GM23338 (cell line): ENCODE results near the gene THYN1. TPM values are rescaled to one million over a fixed set of nuclear protein-coding genes. Genes with fewer than 3 reads are reported as not detected.

ENCODE experiments used
- ATAC-seq: fragments of 200-7000 bp; cut with Tn5 transposase; 3 replicates; pipeline ENCODE4 v1.9.1; 2020
- DNase-seq: peaks from one replicate; pipeline ENCODE4 v3.0.0-alpha.2; 2015; ENCODE audit warnings: low spot score
- H2AFZ ChIP-seq: fragments of 200-600 bp; sonication (generic); 2 replicates; pipeline ENCODE4 v1.8.0; 2016; ENCODE audit warnings: antibody characterized with exemption, mild to moderate bottlenecking, moderate library complexity
- H3F3A ChIP-seq: fragments of 200-600 bp; sonication (generic); replicated peaks from 2 replicates; pipeline ENCODE4 v1.8.0; 2017; ENCODE audit warnings: antibody characterized with exemption, mixed run types, low read depth
- H3K27ac ChIP-seq: fragments of 200-600 bp; sonication (generic); 2 replicates; pipeline ENCODE4 v1.6.1; 2016; ENCODE audit warnings: low read depth
- H3K27me3 ChIP-seq: fragments of 200-600 bp; sonication (generic); 2 replicates; pipeline ENCODE4 v1.8.0; 2016; ENCODE audit warnings: mild to moderate bottlenecking, mixed run types, moderate library complexity; ENCODE audit not compliant: insufficient read depth
- H3K36me3 ChIP-seq: fragments of 200-600 bp; sonication (generic); 2 replicates; pipeline ENCODE4 v1.8.0; 2016; ENCODE audit warnings: mild to moderate bottlenecking; ENCODE audit not compliant: insufficient read depth
- H3K4me1 ChIP-seq: fragments of 200-600 bp; sonication (generic); 2 replicates; pipeline ENCODE4 v1.8.0; 2016; ENCODE audit warnings: mild to moderate bottlenecking, moderate library complexity; ENCODE audit not compliant: insufficient read depth
- H3K4me2 ChIP-seq: fragments of 200-600 bp; sonication (generic); 2 replicates; pipeline ENCODE4 v1.7.1; 2017; ENCODE audit warnings: mixed run types
- H3K4me3 ChIP-seq: fragments of 200-600 bp; sonication (generic); 2 replicates; pipeline ENCODE4 v1.6.1; 2016; ENCODE audit warnings: mixed run types
- H3K79me2 ChIP-seq: fragments of 200-600 bp; sonication (generic); replicated peaks from 2 replicates; pipeline ENCODE4 v1.8.0; 2017; ENCODE audit warnings: mild to moderate bottlenecking; ENCODE audit not compliant: insufficient read depth
- H3K9me2 ChIP-seq: fragments of 200-600 bp; sonication (generic); 2 replicates; pipeline ENCODE4 v1.8.0; 2017; ENCODE audit not compliant: insufficient read depth
- H4K20me1 ChIP-seq: fragments of 200-600 bp; sonication (generic); replicated peaks from 2 replicates; pipeline ENCODE4 v1.8.0; 2017; ENCODE audit warnings: mild to moderate bottlenecking; ENCODE audit not compliant: insufficient read depth
- H3K27ac Mint-ChIP-seq: 2 replicates; pipeline ENCODE4 v1.8.0; 2020; ENCODE audit warnings: inconsistent platforms, mild to moderate bottlenecking, moderate library complexity, mixed read lengths
- H3K27me3 Mint-ChIP-seq: 3 replicates; pipeline ENCODE4 v1.8.0; 2022; ENCODE audit warnings: low read depth, mild to moderate bottlenecking, moderate library complexity, mixed read lengths, inconsistent platforms; ENCODE audit not compliant: insufficient read depth, poor library complexity
- H3K36me3 Mint-ChIP-seq: 3 replicates; pipeline ENCODE4 v1.8.0; 2021; ENCODE audit warnings: low read depth, mild to moderate bottlenecking, inconsistent platforms, moderate library complexity, mixed read lengths
- H3K4me1 Mint-ChIP-seq: 3 replicates; pipeline ENCODE4 v1.8.0; 2020; ENCODE audit warnings: mild to moderate bottlenecking, inconsistent platforms, mixed read lengths
- H3K4me3 Mint-ChIP-seq: 3 replicates; pipeline ENCODE4 v1.8.0; 2021; ENCODE audit warnings: moderate library complexity, mild to moderate bottlenecking, inconsistent platforms, mixed read lengths
- H3K9me3 Mint-ChIP-seq: 3 replicates; pipeline ENCODE4 v1.8.0; 2020; ENCODE audit warnings: moderate library complexity, mild to moderate bottlenecking, inconsistent platforms, mixed read lengths
- CREB1 ChIP-seq: fragments of 250-450 bp; sonication (Bioruptor Pico); IDR thresholded peaks from 2 replicates; pipeline ENCODE4 v1.5.0; 2020; ENCODE audit warnings: low read depth, mild to moderate bottlenecking, moderate library complexity
- NANOG ChIP-seq: IDR thresholded peaks from 2 replicates; pipeline ENCODE4 v1.6.1; 2016; ENCODE audit warnings: antibody characterized with exemption, borderline replicate concordance
- POLR2AphosphoS5 ChIP-seq: IDR thresholded peaks from 2 replicates; pipeline ENCODE4 v1.6.1; 2016; ENCODE audit warnings: antibody characterized with exemption, low read depth
- polyA plus RNA-seq: library from polyadenylated mRNA; unstranded; fragments of >200 nt; fragmentation: Nextera tagmentation; extraction: Ambion mirVana; gene quantifications from 2 replicates; pipeline ENCODE4 v1.2.1, GENCODE V29; 2016
- total RNA-seq: library from RNA; depleted of rRNA; stranded (reverse); fragments of >200 nt; shearing (Covaris generic); gene quantifications from 2 replicates; pipeline ENCODE4 v1.2.3, GENCODE V29; 2014
- TF ChIP-seq, protein P1 (sequence below), 2 experiments: fragments of 200-600 bp in 1 of 2; sonication (generic) in 1 of 2; conservative IDR thresholded peaks; 2 replicates each; pipeline versions ENCODE4 v1.5.1 to v1.6.1; 2016 to 2017; ENCODE audit warnings: antibody characterized with exemption in 2 of 2, low read depth in 2 of 2, mild to moderate bottlenecking in 2 of 2, moderate library complexity in 1 of 2

The THYN1 gene
- total and polyA plus RNA-seq, 2 experiments from 2014 or later: 116 to 216 TPM

- Histone ChIP-seq H3K36me3 (peaks cover 7% of the 10 kb centered on the region; the same call in 1 of the 2 replicates), H3K27me3 (peaks cover 13% of the 10 kb centered on the region; the same call in 1 of the 2 replicates), H3K4me2 (peak overlapping the region; percentile 97), H3F3A (0 out of 2 replicates have a peak, but pooled peaks cover 2% of the 10 kb centered on the region), H3K27ac (no peak overlapping the region), H3K4me3 (peak overlapping the region; percentile 90), H3K4me1 (peaks cover 17% of the 10 kb centered on the region), H4K20me1 (peaks cover 26% of the 10 kb centered on the region), H3K9me2 (no peaks in the 10 kb centered on the region), H3K79me2 (peaks cover 69% of the 10 kb centered on the region), H2AFZ (peak overlapping the region; percentile 97)
- 0 out of 2 replicates have a peak, but pooled peaks have one; percentile 56 for TF ChIP-seq POLR2AphosphoS5
- TF ChIP-seq, protein P1, sequence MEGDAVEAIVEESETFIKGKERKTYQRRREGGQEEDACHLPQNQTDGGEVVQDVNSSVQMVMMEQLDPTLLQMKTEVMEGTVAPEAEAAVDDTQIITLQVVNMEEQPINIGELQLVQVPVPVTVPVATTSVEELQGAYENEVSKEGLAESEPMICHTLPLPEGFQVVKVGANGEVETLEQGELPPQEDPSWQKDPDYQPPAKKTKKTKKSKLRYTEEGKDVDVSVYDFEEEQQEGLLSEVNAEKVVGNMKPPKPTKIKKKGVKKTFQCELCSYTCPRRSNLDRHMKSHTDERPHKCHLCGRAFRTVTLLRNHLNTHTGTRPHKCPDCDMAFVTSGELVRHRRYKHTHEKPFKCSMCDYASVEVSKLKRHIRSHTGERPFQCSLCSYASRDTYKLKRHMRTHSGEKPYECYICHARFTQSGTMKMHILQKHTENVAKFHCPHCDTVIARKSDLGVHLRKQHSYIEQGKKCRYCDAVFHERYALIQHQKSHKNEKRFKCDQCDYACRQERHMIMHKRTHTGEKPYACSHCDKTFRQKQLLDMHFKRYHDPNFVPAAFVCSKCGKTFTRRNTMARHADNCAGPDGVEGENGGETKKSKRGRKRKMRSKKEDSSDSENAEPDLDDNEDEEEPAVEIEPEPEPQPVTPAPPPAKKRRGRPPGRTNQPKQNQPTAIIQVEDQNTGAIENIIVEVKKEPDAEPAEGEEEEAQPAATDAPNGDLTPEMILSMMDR (conservative IDR thresholded peaks at IDR 0.05; ENCODE audit: low read depth in 2 of 2): no peak
- peak overlapping the region; percentile 94 for H3K4me3 Mint-ChIP-seq
- H3K27me3 Mint-ChIP-seq: peaks cover 12% of the 10 kb centered on the region
- peak; percentile 47 for ATAC-seq
- no peaks in the 10 kb centered on the region for H3K9me3 Mint-ChIP-seq
- H3K4me1 Mint-ChIP-seq: peaks cover 32% of the 10 kb centered on the region
- H3K27ac Mint-ChIP-seq: no peak overlapping the region
- peak; percentile 52 for DNase-seq
- H3K36me3 Mint-ChIP-seq: peaks cover 11% of the 10 kb centered on the region
These were observed 28.2 kb downstream of the THYN1 start for GRCh38 chr11:134224710-134225664.

- no peaks in the 10 kb centered on the region for H3K9me3 Mint-ChIP-seq
- Histone ChIP-seq H4K20me1 (peaks cover 35% of the 10 kb centered on the region), H3F3A (0 out of 2 replicates have a peak, but pooled peaks cover 2% of the 10 kb centered on the region), H3K27me3 (peaks cover 13% of the 10 kb centered on the region; the same call in 1 of the 2 replicates), H3K4me3 (peak within 1 kb of the TSS; percentile 90), H3K9me2 (no peaks in the 10 kb centered on the region), H3K27ac (no peak within 1 kb of the TSS), H2AFZ (peak within 1 kb of the TSS; percentile 99), H3K4me1 (peaks cover 17% of the 10 kb centered on the region), H3K36me3 (peaks cover 15% of the 10 kb centered on the region; the same call in 1 of the 2 replicates), H3K4me2 (peak within 1 kb of the TSS; percentile 100), H3K79me2 (peaks cover 69% of the 10 kb centered on the region)
- H3K27me3 Mint-ChIP-seq: peaks cover 12% of the 10 kb centered on the region
- peak within 1 kb of the TSS; percentile 66 for H3K27ac Mint-ChIP-seq
- peak; percentile 99 for DNase-seq
- peaks cover 15% of the 10 kb centered on the region for H3K36me3 Mint-ChIP-seq
- peak within 1 kb of the TSS; percentile 94 for H3K4me3 Mint-ChIP-seq
- peaks cover 24% of the 10 kb centered on the region for H3K4me1 Mint-ChIP-seq
- peak; percentile 88 for ATAC-seq
- TF ChIP-seq NANOG (0 out of 2 replicates have a peak, but pooled peaks have one; percentile 13), CREB1 (no peak), POLR2AphosphoS5 (peak; percentile 92)
These were observed 29.1 kb downstream of the THYN1 start, which contains the start of the genes NCAPD3 and VPS26B for GRCh38 chr11:134223836-134224709. Gene NCAPD3, minus strand, starts transcription at chr11:134223967. Its CDS starts 41 bp downstream, at chr11:134223926. Gene VPS26B, plus strand, starts transcription at chr11:134224671. Its CDS starts 452 bp downstream, at chr11:134225123.
